Calu3 (cell line): ENCODE measurements around the gene AHNAK. TPM values are rescaled to one million over a fixed set of nuclear protein-coding genes. Genes with fewer than 3 reads are reported as not detected.
A peak's percentile ranks its signal among the peaks of the same experiment; 100 is the strongest.

Experiments
- BruUV-seq: library from RNA; stranded (reverse); fragments of 400-500 nt; replicated peaks from 2 replicates; lab custom pipeline; 2021; lab: Mats Ljungman, UMichigan
- CTCF ChIA-PET: fragments of 300-600 bp; sonication (Branson Sonifier 250); formaldehyde crosslinking; loops from one replicate; lab custom pipeline; 2022; ENCODE audit warnings: antibody characterized with exemption; lab: Charles Lee
- DNase-seq: peaks from one replicate; pipeline ENCODE4 v3.0.0; 2022
- H3K27ac Mint-ChIP-seq: one replicate; pipeline ENCODE4 v1.8.0; 2022; ENCODE audit warnings: mixed read lengths; ENCODE audit not compliant: unreplicated experiment
- H3K27me3 Mint-ChIP-seq: one replicate; pipeline ENCODE4 v1.8.0; 2022; ENCODE audit warnings: mixed read lengths; ENCODE audit not compliant: unreplicated experiment
- H3K36me3 Mint-ChIP-seq: one replicate; pipeline ENCODE4 v1.8.0; 2022; ENCODE audit warnings: mild to moderate bottlenecking, moderate library complexity, mixed read lengths; ENCODE audit not compliant: insufficient read depth, unreplicated experiment
- H3K4me1 Mint-ChIP-seq: one replicate; pipeline ENCODE4 v1.8.0; 2022; ENCODE audit warnings: mild to moderate bottlenecking, low read depth, mixed read lengths; ENCODE audit not compliant: unreplicated experiment
- H3K4me3 Mint-ChIP-seq: one replicate; pipeline ENCODE4 v1.8.0; 2022; ENCODE audit warnings: mild to moderate bottlenecking, low read depth, moderate library complexity, mixed read lengths; ENCODE audit not compliant: unreplicated experiment
- H3K9me3 Mint-ChIP-seq: one replicate; pipeline ENCODE4 v1.8.0; 2022; ENCODE audit warnings: low read depth, mixed read lengths; ENCODE audit not compliant: unreplicated experiment
- CTCF ChIP-seq: fragments of 200-600 bp; IDR thresholded peaks from one replicate; pipeline ENCODE4 v1.8.0; 2022; ENCODE audit warnings: antibody characterized with exemption; ENCODE audit not compliant: unreplicated experiment
- intact Hi-C: fragments of 100-400 bp; cut with micrococcal nuclease; formaldehyde crosslinking; loops from one replicate; pipeline ENCODE4 v1.10.0; 2022; ENCODE audit not compliant: unreplicated experiment
- total RNA-seq: library from RNA; stranded (reverse); gene quantifications from 2 replicates; pipeline ENCODE4 v1.2.3, GENCODE V29; 2022

AHNAK gene
- total RNA-seq, 1 experiment from 2014 or later, result 246 TPM

GRCh38 chr11:62542750-62543567 is 3.6 kb downstream of the AHNAK start:
- DNase-seq, result peak; percentile 91
- BruUV-seq, result no TSS peak
- CTCF ChIA-PET, result interaction anchor here (0.5 to 6.8 kb wide), 23 partner anchors 8 to 203 kb away, joined by 3 to 86 read pairs (median 4); partner anchors contain the start of genes B3GAT3, EEF1G and MTA2
- H3K36me3 Mint-ChIP-seq, result peaks cover 80% of the 10 kb centered on the region
- H3K4me3 Mint-ChIP-seq, result peak overlapping the region; percentile 100
- TF ChIP-seq CTCF, result peak; percentile 97
- intact Hi-C loops, result loop anchor here (2.0 to 5.0 kb wide), 2 partner anchors 116 to 151 kb away; no protein-coding TSS in a partner anchor
- H3K4me1 Mint-ChIP-seq, result peaks cover 51% of the 10 kb centered on the region
- H3K9me3 Mint-ChIP-seq, result no peaks in the 10 kb centered on the region
- no peaks in the 10 kb centered on the region for H3K27me3 Mint-ChIP-seq
- H3K27ac Mint-ChIP-seq, result peak overlapping the region; percentile 97

GRCh38 chr11:62542111-62542745 is 4.4 kb downstream of the AHNAK start:
- no peak for DNase-seq
- H3K36me3 Mint-ChIP-seq, result peaks cover 80% of the 10 kb centered on the region
- no TSS peak for BruUV-seq
- no peak for TF ChIP-seq CTCF
- peak overlapping the region; percentile 24 for H3K27ac Mint-ChIP-seq
- peak overlapping the region; percentile 100 for H3K4me3 Mint-ChIP-seq
- CTCF ChIA-PET, result interaction anchor here (0.6 to 6.8 kb wide), 17 partner anchors 9 to 202 kb away, joined by 3 to 86 read pairs (median 4); partner anchors contain the start of gene MTA2
- H3K4me1 Mint-ChIP-seq, result peaks cover 44% of the 10 kb centered on the region
- no peaks in the 10 kb centered on the region for H3K27me3 Mint-ChIP-seq
- H3K9me3 Mint-ChIP-seq, result no peaks in the 10 kb centered on the region
- intact Hi-C loops, result loop anchor here (2.0 to 5.0 kb wide), 2 partner anchors 115 to 150 kb away; no protein-coding TSS in a partner anchor

GRCh38 chr11:62540804-62541701 is 5.6 kb downstream of the AHNAK start:
- Mint-ChIP-seq H3K27ac (peak overlapping the region; percentile 24), H3K9me3 (no peaks in the 10 kb centered on the region), H3K36me3 (peaks cover 77% of the 10 kb centered on the region), H3K4me3 (peak overlapping the region; percentile 100), H3K4me1 (peaks cover 42% of the 10 kb centered on the region), H3K27me3 (no peaks in the 10 kb centered on the region)
- CTCF ChIA-PET, result interaction anchor here (0.8 to 4.5 kb wide), 5 partner anchors 10 to 147 kb away, joined by 3 to 69 read pairs (median 6); partner anchors contain the start of gene TUT1
- no peak for TF ChIP-seq CTCF
- intact Hi-C loops, result loop anchor here (5.0 kb wide), 1 partner anchor 149 kb away; no protein-coding TSS in a partner anchor
- DNase-seq, result no peak
- no TSS peak for BruUV-seq
